HEK293 (cell line): ENCODE measurements around the gene LRRC8D.

Experiments used
- CTCF ChIA-PET: fragments of 350-600 bp; formaldehyde crosslinking; extraction: SDS; loops from one replicate; lab custom pipeline; 2021; ENCODE audit warnings: antibody characterized with exemption; lab: Yijun Ruan, JAX
- POLR2A ChIA-PET: fragments of 300-600 bp; formaldehyde crosslinking; extraction: SDS; loops from one replicate; lab custom pipeline; 2020; ENCODE audit warnings: antibody characterized with exemption, inconsistent platforms; lab: Yijun Ruan, JAX
- H3K27ac ChIP-seq: fragments of 200-500 bp; sonication (Bioruptor generic); 2 replicates; pipeline ENCODE4 v1.5.1; 2014; ENCODE audit warnings: low read depth, low read length, control low read depth, inconsistent platforms; ENCODE audit errors: extremely low read depth
- H3K36me3 ChIP-seq, 2 experiments: fragments of 200-500 bp in 1 of 2; sonication (Bioruptor generic) in 1 of 2; 1 replicate in 1 of 2; 2 replicates in 1 of 2; pipeline ENCODE4 v1.5.1; 2014 to 2017; ENCODE audit warnings: inconsistent platforms in 2 of 2, low read length in 2 of 2; ENCODE audit not compliant: control insufficient read depth in 2 of 2, insufficient read depth in 1 of 2
- H3K4me1 ChIP-seq: fragments of 200-500 bp; sonication (Bioruptor generic); 2 replicates; pipeline ENCODE4 v1.5.1; 2014; ENCODE audit warnings: mild to moderate bottlenecking, low read length, inconsistent platforms; ENCODE audit not compliant: control insufficient read depth, insufficient read depth
- H3K4me3 ChIP-seq: 2 replicates; pipeline ENCODE4 v1.5.1; 2011; ENCODE audit warnings: low read depth, mild to moderate bottlenecking, control low read depth, low read length, moderate library complexity
- H3K9me3 ChIP-seq: fragments of 200-500 bp; sonication (Bioruptor generic); 2 replicates; pipeline ENCODE4 v1.5.1; 2014; ENCODE audit warnings: low read depth, low read length, inconsistent platforms; ENCODE audit not compliant: control insufficient read depth, insufficient read depth
- BCL11A ChIP-seq: fragments of 450-650 bp; formaldehyde crosslinking; IDR thresholded peaks from 2 replicates; pipeline ENCODE4 v1.5.1; 2016; ENCODE audit warnings: low read depth, missing biosample characterization, missing genetic modification characterization
- BCL11B ChIP-seq: fragments of 450-650 bp; formaldehyde crosslinking; IDR thresholded peaks from 2 replicates; pipeline ENCODE4 v1.5.1; 2016; ENCODE audit warnings: low read depth, missing biosample characterization, missing genetic modification characterization
- EGR2 ChIP-seq: fragments of 450-650 bp; formaldehyde crosslinking; IDR thresholded peaks from 2 replicates; pipeline ENCODE4 v1.5.1; 2016; ENCODE audit warnings: low read depth, missing biosample characterization, missing genetic modification characterization
- GFI1B ChIP-seq: fragments of 450-650 bp; formaldehyde crosslinking; IDR thresholded peaks from 2 replicates; pipeline ENCODE4 v1.5.1; 2016; ENCODE audit warnings: missing biosample characterization, missing genetic modification characterization
- IKZF3 ChIP-seq: fragments of 450-650 bp; IDR thresholded peaks from 2 replicates; pipeline ENCODE4 v1.5.0; 2018; ENCODE audit warnings: missing biosample characterization, mild to moderate bottlenecking, missing genetic modification characterization, moderate library complexity
- KLF8 ChIP-seq: fragments of 450-650 bp; formaldehyde crosslinking; IDR thresholded peaks from 2 replicates; pipeline ENCODE4 v1.5.1; 2016; ENCODE audit warnings: missing biosample characterization, missing genetic modification characterization
- SALL2 ChIP-seq: fragments of 450-650 bp; formaldehyde crosslinking; IDR thresholded peaks from 2 replicates; pipeline ENCODE4 v1.5.0; 2017; ENCODE audit warnings: missing biosample characterization, mild to moderate bottlenecking, missing genetic modification characterization, borderline replicate concordance
- YY1 ChIP-seq: fragments of 450-650 bp; formaldehyde crosslinking; IDR thresholded peaks from 2 replicates; pipeline ENCODE4 v1.5.1; 2018; ENCODE audit warnings: missing biosample characterization, missing genetic modification characterization
- ZFP69B ChIP-seq: fragments of 450-650 bp; formaldehyde crosslinking; IDR thresholded peaks from 2 replicates; pipeline ENCODE4 v1.5.1; 2016; ENCODE audit warnings: missing biosample characterization, missing genetic modification characterization
- ZNF146 ChIP-seq: fragments of 450-650 bp; formaldehyde crosslinking; IDR thresholded peaks from 2 replicates; pipeline ENCODE4 v1.5.1; 2016; ENCODE audit warnings: missing biosample characterization, missing genetic modification characterization
- ZNF248 ChIP-seq: fragments of 450-650 bp; formaldehyde crosslinking; IDR thresholded peaks from 2 replicates; pipeline ENCODE4 v1.5.1; 2017; ENCODE audit warnings: missing biosample characterization, missing genetic modification characterization
- ZNF266 ChIP-seq: fragments of 450-650 bp; formaldehyde crosslinking; IDR thresholded peaks from 2 replicates; pipeline ENCODE4 v1.5.1; 2016; ENCODE audit warnings: missing biosample characterization, missing genetic modification characterization, low read depth
- ZNF335 ChIP-seq: fragments of 450-650 bp; formaldehyde crosslinking; conservative IDR thresholded peaks from 2 replicates; pipeline ENCODE4 v1.5.1; 2016; ENCODE audit warnings: missing biosample characterization, missing genetic modification characterization
- ZNF37A ChIP-seq: fragments of 450-650 bp; IDR thresholded peaks from 2 replicates; pipeline ENCODE4 v1.5.1; 2018; ENCODE audit warnings: missing biosample characterization, missing genetic modification characterization
- ZNF416 ChIP-seq: fragments of 450-650 bp; formaldehyde crosslinking; IDR thresholded peaks from 2 replicates; pipeline ENCODE4 v1.5.1; 2016; ENCODE audit warnings: missing biosample characterization, missing genetic modification characterization
- ZNF433 ChIP-seq: fragments of 450-650 bp; formaldehyde crosslinking; IDR thresholded peaks from 2 replicates; pipeline ENCODE4 v1.5.1; 2016; ENCODE audit warnings: missing biosample characterization, missing genetic modification characterization, low read depth
- ZNF530 ChIP-seq: fragments of 450-650 bp; formaldehyde crosslinking; IDR thresholded peaks from 2 replicates; pipeline ENCODE4 v1.5.1; 2016; ENCODE audit warnings: low read depth, missing biosample characterization, missing genetic modification characterization
- ZNF561 ChIP-seq: fragments of 450-650 bp; IDR thresholded peaks from 2 replicates; pipeline ENCODE4 v1.5.1; 2018; ENCODE audit warnings: missing biosample characterization, missing genetic modification characterization, borderline replicate concordance
- ZNF600 ChIP-seq: fragments of 450-650 bp; formaldehyde crosslinking; IDR thresholded peaks from 2 replicates; pipeline ENCODE4 v1.5.1; 2016; ENCODE audit warnings: missing biosample characterization, missing genetic modification characterization
- ZNF621 ChIP-seq: fragments of 450-650 bp; formaldehyde crosslinking; IDR thresholded peaks from 2 replicates; pipeline ENCODE4 v1.5.1; 2017; ENCODE audit warnings: missing biosample characterization, missing genetic modification characterization
- ZNF626 ChIP-seq: fragments of 450-650 bp; sonication (Bioruptor Pico); formaldehyde crosslinking; IDR thresholded peaks from 2 replicates; pipeline ENCODE4 v1.5.1; 2018; ENCODE audit warnings: missing biosample characterization, missing genetic modification characterization, inconsistent platforms
- ZNF791 ChIP-seq: fragments of 450-650 bp; formaldehyde crosslinking; IDR thresholded peaks from 2 replicates; pipeline ENCODE4 v1.5.1; 2016; ENCODE audit warnings: missing biosample characterization, missing genetic modification characterization
- ZSCAN30 ChIP-seq: fragments of 450-650 bp; IDR thresholded peaks from 2 replicates; pipeline ENCODE4 v1.5.1; 2018; ENCODE audit warnings: missing biosample characterization, mild to moderate bottlenecking, missing genetic modification characterization, moderate library complexity
- TF ChIP-seq, protein P1 (sequence below): fragments of 450-650 bp; formaldehyde crosslinking; IDR thresholded peaks from 2 replicates; pipeline ENCODE4 v1.5.1; 2016; ENCODE audit warnings: missing biosample characterization, missing genetic modification characterization
- TF ChIP-seq, protein P2 (sequence below): fragments of 450-650 bp; formaldehyde crosslinking; IDR thresholded peaks from 2 replicates; pipeline ENCODE4 v1.5.1; 2017; ENCODE audit warnings: missing biosample characterization, missing genetic modification characterization
- TF ChIP-seq, protein P3 (sequence below): fragments of 450-650 bp; formaldehyde crosslinking; IDR thresholded peaks from 2 replicates; pipeline ENCODE4 v1.5.1; 2017; ENCODE audit warnings: missing biosample characterization, missing genetic modification characterization

LRRC8D gene

DNA sequence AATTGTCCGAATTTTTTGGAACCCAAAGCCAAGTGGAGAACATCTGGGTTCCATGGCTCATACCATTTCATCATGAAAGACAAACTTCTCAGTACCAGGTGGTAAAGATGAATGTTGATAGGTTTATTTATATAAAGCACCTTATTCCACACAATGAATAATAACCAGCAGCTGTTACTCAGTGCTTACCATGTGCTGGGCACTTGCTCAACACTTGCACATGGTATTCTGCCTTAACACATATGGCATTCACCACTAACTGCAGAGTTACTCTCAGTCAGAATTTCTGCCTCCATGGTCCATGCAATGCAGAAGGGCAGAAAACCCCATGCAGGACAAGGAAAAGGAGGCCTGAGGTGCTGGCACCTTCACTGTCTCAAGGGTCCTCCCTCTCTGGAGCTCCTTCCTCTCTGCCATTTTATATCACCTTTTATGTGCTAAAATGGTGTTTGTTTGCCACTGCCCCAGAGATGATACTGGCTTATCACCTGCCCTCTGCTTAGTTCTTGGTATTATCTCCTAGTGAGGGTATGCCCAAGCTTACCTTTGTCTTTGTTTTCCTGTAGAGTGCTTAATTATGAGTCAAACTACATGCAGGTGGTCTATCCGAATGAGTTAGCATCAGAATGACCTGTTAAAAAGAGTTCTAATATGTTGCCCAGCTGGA, 97.4 kb downstream of the LRRC8D start (continued):
- TF ChIP-seq BCL11A (tag by site-specific recombination): no peak
- TF ChIP-seq ZNF561: no peak
- TF ChIP-seq ZSCAN30 (tag by site-specific recombination): no peak
- no peak for TF ChIP-seq KLF8 (tag by site-specific recombination)
- TF ChIP-seq ZNF248 (tag by site-specific recombination): no peak
- TF ChIP-seq ZNF266 (tag by site-specific recombination): no peak
- no peak for TF ChIP-seq ZNF530
- no peak for TF ChIP-seq ZFP69B
- no peak for TF ChIP-seq ZNF416
- TF ChIP-seq EGR2 (tag by site-specific recombination): no peak

DNA sequence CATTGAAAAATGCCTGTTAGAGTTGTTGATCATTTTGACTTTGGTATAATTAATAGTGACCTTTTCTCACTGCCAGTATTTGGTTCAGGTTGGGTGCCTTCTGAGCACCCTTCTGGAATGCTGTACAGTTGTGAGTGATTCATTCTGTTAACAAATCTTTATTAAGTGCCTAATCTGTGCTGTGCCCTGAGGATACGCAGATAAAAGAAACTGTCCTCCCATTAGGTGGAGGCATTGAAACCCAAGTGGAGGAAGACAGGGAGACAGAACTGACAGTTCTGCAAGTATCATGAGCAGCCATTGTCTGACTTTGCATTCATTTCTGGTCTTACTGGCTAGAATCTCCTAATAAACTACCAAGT, 97.9 kb downstream of the LRRC8D start:
- no peaks in the 10 kb centered on the region for H3K4me1 ChIP-seq
- H3K36me3 ChIP-seq: no peaks in the 10 kb centered on the region
- no peak for TF ChIP-seq ZNF37A (tag by site-specific recombination)
- no peak for TF ChIP-seq SALL2
- no peak for TF ChIP-seq YY1 (tag by site-specific recombination)
- TF ChIP-seq BCL11A (tag by site-specific recombination): no peak
- TF ChIP-seq ZNF335 (tag by site-specific recombination): no peak
- TF ChIP-seq, protein P1, sequence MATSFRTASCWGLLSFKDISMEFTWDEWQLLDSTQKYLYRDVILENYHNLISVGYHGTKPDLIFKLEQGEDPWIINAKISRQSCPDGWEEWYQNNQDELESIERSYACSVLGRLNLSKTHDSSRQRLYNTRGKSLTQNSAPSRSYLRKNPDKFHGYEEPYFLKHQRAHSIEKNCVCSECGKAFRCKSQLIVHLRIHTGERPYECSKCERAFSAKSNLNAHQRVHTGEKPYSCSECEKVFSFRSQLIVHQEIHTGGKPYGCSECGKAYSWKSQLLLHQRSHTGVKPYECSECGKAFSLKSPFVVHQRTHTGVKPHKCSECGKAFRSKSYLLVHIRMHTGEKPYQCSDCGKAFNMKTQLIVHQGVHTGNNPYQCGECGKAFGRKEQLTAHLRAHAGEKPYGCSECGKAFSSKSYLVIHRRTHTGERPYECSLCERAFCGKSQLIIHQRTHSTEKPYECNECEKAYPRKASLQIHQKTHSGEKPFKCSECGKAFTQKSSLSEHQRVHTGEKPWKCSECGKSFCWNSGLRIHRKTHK (tag by site-specific recombination): no peak
- TF ChIP-seq, protein P2, sequence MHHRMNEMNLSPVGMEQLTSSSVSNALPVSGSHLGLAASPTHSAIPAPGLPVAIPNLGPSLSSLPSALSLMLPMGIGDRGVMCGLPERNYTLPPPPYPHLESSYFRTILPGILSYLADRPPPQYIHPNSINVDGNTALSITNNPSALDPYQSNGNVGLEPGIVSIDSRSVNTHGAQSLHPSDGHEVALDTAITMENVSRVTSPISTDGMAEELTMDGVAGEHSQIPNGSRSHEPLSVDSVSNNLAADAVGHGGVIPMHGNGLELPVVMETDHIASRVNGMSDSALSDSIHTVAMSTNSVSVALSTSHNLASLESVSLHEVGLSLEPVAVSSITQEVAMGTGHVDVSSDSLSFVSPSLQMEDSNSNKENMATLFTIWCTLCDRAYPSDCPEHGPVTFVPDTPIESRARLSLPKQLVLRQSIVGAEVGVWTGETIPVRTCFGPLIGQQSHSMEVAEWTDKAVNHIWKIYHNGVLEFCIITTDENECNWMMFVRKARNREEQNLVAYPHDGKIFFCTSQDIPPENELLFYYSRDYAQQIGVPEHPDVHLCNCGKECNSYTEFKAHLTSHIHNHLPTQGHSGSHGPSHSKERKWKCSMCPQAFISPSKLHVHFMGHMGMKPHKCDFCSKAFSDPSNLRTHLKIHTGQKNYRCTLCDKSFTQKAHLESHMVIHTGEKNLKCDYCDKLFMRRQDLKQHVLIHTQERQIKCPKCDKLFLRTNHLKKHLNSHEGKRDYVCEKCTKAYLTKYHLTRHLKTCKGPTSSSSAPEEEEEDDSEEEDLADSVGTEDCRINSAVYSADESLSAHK (tag by site-specific recombination): peak; percentile 69; the same call in 1 of the 2 replicates
- no peak for TF ChIP-seq ZNF621 (tag by site-specific recombination)
- H3K4me3 ChIP-seq: no peak overlapping the region
- H3K9me3 ChIP-seq: no peaks in the 10 kb centered on the region
- POLR2A ChIA-PET: interaction anchor here (0.5 kb wide), 1 partner anchor 106 kb away, joined by 5 read pairs; no protein-coding TSS in a partner anchor
- CTCF ChIA-PET: interaction anchor here (1.0 kb wide), 1 partner anchor 156 kb away, joined by 8 read pairs; no protein-coding TSS in a partner anchor
- no peak overlapping the region for H3K27ac ChIP-seq

DNA sequence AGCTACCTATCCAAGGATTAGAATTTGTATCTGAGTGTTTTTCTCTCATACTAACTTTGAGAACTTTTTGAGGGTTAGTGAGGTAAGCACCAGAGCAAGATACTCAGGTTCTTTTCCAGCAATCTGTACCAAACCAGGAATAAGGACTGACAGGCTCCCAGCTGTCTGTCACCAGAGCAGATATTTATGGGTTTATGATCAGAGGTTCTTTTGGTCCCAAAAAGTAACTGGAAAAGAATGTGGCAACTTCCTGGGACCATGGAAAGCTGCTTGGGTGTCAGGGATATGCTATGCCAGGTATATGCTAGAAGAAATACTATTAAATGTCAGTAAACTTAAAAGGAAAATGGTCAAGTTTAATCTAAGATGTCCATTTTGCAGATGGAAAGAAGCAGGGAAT, 98.3 kb downstream of the LRRC8D start:
- CTCF ChIA-PET: interaction anchor here (1.0 kb wide), 1 partner anchor 156 kb away, joined by 8 read pairs; no protein-coding TSS in a partner anchor
- POLR2A ChIA-PET: interaction anchor here (0.5 kb wide), 1 partner anchor 106 kb away, joined by 5 read pairs; no protein-coding TSS in a partner anchor
- no peaks in the 10 kb centered on the region for H3K4me1 ChIP-seq
- no peak overlapping the region for H3K4me3 ChIP-seq
- no peak for TF ChIP-seq BCL11B (tag by site-specific recombination)
- TF ChIP-seq ZNF146 (tag by site-specific recombination): no peak
- no peak for TF ChIP-seq ZNF791 (tag by site-specific recombination)
- TF ChIP-seq GFI1B (tag by site-specific recombination): no peak
- TF ChIP-seq IKZF3: no peak
- no peak for TF ChIP-seq ZNF600
- TF ChIP-seq, protein P3, sequence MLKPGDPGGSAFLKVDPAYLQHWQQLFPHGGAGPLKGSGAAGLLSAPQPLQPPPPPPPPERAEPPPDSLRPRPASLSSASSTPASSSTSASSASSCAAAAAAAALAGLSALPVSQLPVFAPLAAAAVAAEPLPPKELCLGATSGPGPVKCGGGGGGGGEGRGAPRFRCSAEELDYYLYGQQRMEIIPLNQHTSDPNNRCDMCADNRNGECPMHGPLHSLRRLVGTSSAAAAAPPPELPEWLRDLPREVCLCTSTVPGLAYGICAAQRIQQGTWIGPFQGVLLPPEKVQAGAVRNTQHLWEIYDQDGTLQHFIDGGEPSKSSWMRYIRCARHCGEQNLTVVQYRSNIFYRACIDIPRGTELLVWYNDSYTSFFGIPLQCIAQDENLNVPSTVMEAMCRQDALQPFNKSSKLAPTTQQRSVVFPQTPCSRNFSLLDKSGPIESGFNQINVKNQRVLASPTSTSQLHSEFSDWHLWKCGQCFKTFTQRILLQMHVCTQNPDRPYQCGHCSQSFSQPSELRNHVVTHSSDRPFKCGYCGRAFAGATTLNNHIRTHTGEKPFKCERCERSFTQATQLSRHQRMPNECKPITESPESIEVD (tag by site-specific recombination): no peak
- TF ChIP-seq ZNF433 (tag by site-specific recombination): no peak
- TF ChIP-seq ZNF626: no peak
- no peaks in the 10 kb centered on the region for H3K9me3 ChIP-seq
- no peaks in the 10 kb centered on the region for H3K36me3 ChIP-seq
- H3K27ac ChIP-seq: no peak overlapping the region
